H1 (cell line): ENCODE measurements around the gene TMEM54. TPM values are rescaled to one million over a fixed set of nuclear protein-coding genes. Genes with fewer than 3 reads are reported as not detected.

Experiments used
- CTCF ChIA-PET: fragments of 300-600 bp; sonication (Branson Sonifier 250); formaldehyde crosslinking; loops from one replicate; lab custom pipeline; 2021; ENCODE audit not compliant: partially characterized antibody; lab: Charles Lee
- POLR2A ChIA-PET: fragments of 300-600 bp; sonication (Branson Sonifier 250); formaldehyde crosslinking; loops from one replicate; lab custom pipeline; 2021; ENCODE audit warnings: inconsistent platforms; ENCODE audit not compliant: partially characterized antibody; lab: Charles Lee
- DNase-seq, 2 experiments: peaks; one replicate each; pipeline versions ENCODE4 v3.0.0 to v3.0.0-alpha.2; 2010 to 2022; ENCODE audit warnings: low spot score in 2 of 2, low read depth in 1 of 2, mixed read lengths in 1 of 2
- FAIRE-seq: peaks from 2 replicates; lab custom pipeline; 2011; peaks lifted over from hg19 to GRCh38; lab: Jason Lieb, UNC
- H2AFZ ChIP-seq: 2 replicates; pipeline ENCODE4 v1.8.1; 2012; ENCODE audit warnings: low read length, inconsistent platforms
- H2AK5ac ChIP-seq: 2 replicates; pipeline ENCODE4 v1.6.1; 2013; ENCODE audit warnings: low read depth, low read length
- H2BK120ac ChIP-seq: replicated peaks from 2 replicates; pipeline ENCODE3; 2013; ENCODE audit warnings: low read depth, low read length, inconsistent platforms
- H2BK12ac ChIP-seq: 2 replicates; pipeline ENCODE4 v1.6.1; 2013; ENCODE audit warnings: low read depth, low read length
- H2BK15ac ChIP-seq: 2 replicates; pipeline ENCODE4 v1.6.1; 2013; ENCODE audit warnings: low read length
- H2BK20ac ChIP-seq: 2 replicates; pipeline ENCODE4 v1.6.1; 2013; ENCODE audit warnings: low read length
- H2BK5ac ChIP-seq: 2 replicates; pipeline ENCODE4 v1.6.1; 2013; ENCODE audit warnings: low read depth, low read length
- H3K14ac ChIP-seq: 2 replicates; pipeline ENCODE4 v1.6.1; 2013; ENCODE audit warnings: inconsistent platforms; ENCODE audit not compliant: insufficient read length
- H3K18ac ChIP-seq: 2 replicates; pipeline ENCODE4 v1.6.1; 2013; ENCODE audit warnings: low read length; ENCODE audit errors: extremely low read depth
- H3K23ac ChIP-seq: 2 replicates; pipeline ENCODE4 v1.6.1; 2013; ENCODE audit warnings: inconsistent platforms; ENCODE audit not compliant: insufficient read length
- H3K23me2 ChIP-seq: 2 replicates; pipeline ENCODE4 v1.6.1; 2013; ENCODE audit warnings: low read depth, low read length
- H3K27ac ChIP-seq: 2 replicates; pipeline ENCODE4 v1.6.1; 2011; ENCODE audit warnings: low read depth, low read length, inconsistent platforms
- H3K27me3 ChIP-seq, 4 experiments: replicated peaks in 1 of 4; 1 replicate in 1 of 4; 2 replicates in 3 of 4; pipeline versions ENCODE4 v1.6.1 to v1.8.1; 2011 to 2013; ENCODE audit warnings: low read length in 3 of 4, mild to moderate bottlenecking in 3 of 4, inconsistent platforms in 2 of 4, mixed read lengths in 2 of 4, moderate library complexity in 1 of 4; ENCODE audit not compliant: control insufficient read depth in 3 of 4, insufficient read depth in 3 of 4; ENCODE audit errors: extremely low read depth in 1 of 4
- H3K36me3 ChIP-seq, 4 experiments: 2 replicates each; pipeline versions ENCODE4 v1.6.1 to v1.8.1; 2011 to 2013; ENCODE audit warnings: mild to moderate bottlenecking in 4 of 4, low read length in 3 of 4, moderate library complexity in 2 of 4, control low read depth in 1 of 4, inconsistent platforms in 1 of 4; ENCODE audit not compliant: insufficient read depth in 4 of 4, control insufficient read depth in 2 of 4
- H3K4ac ChIP-seq: replicated peaks from 2 replicates; pipeline ENCODE3; 2013; ENCODE audit warnings: low read length, low read depth, mixed read lengths, inconsistent platforms; ENCODE audit not compliant: insufficient read length
- H3K4me1 ChIP-seq, 4 experiments: replicated peaks in 1 of 4; 1 replicate in 1 of 4; 2 replicates in 3 of 4; pipeline versions ENCODE4 v1.6.1 to v1.8.1; 2011 to 2013; ENCODE audit warnings: low read length in 3 of 4, inconsistent platforms in 2 of 4, mixed read lengths in 1 of 4; ENCODE audit not compliant: insufficient read depth in 4 of 4, control insufficient read depth in 3 of 4
- H3K4me2 ChIP-seq, 2 experiments: 2 replicates each; pipeline versions ENCODE4 v1.6.1 to v1.8.1; 2011 to 2013; ENCODE audit warnings: low read depth in 2 of 2, low read length in 2 of 2, control low read depth in 1 of 2, inconsistent platforms in 1 of 2, mild to moderate bottlenecking in 1 of 2; ENCODE audit not compliant: insufficient read depth in 1 of 2
- H3K4me3 ChIP-seq, 4 experiments: fragments of 200-600, 300-600 bp in 1 of 4; sonication (generic), shearing (Covaris generic), sonication (Bioruptor Twin) in 1 of 4; 2 replicates each; pipeline versions ENCODE4 v1.5.1 to v1.8.1; 2011 to 2016; ENCODE audit warnings: low read length in 4 of 4, low read depth in 3 of 4, control low read depth in 2 of 4, inconsistent platforms in 2 of 4, mild to moderate bottlenecking in 2 of 4, mixed read lengths in 1 of 4, moderate library complexity in 1 of 4; ENCODE audit not compliant: insufficient read depth in 2 of 4; ENCODE audit errors: extremely low read depth in 1 of 4
- H3K56ac ChIP-seq: replicated peaks from 2 replicates; pipeline ENCODE3; 2013; ENCODE audit warnings: low read depth, mild to moderate bottlenecking, mixed read lengths, low read length, inconsistent platforms; ENCODE audit not compliant: insufficient read length
- H3K79me1 ChIP-seq: 2 replicates; pipeline ENCODE4 v1.6.1; 2013; ENCODE audit warnings: low read depth, low read length, control low read depth
- H3K79me2 ChIP-seq, 2 experiments: 2 replicates each; pipeline versions ENCODE4 v1.6.1 to v1.8.1; 2012 to 2013; ENCODE audit warnings: low read length in 2 of 2, mild to moderate bottlenecking in 2 of 2, inconsistent platforms in 1 of 2; ENCODE audit not compliant: insufficient read depth in 2 of 2, control insufficient read depth in 1 of 2
- H3K9ac ChIP-seq, 4 experiments: replicated peaks in 1 of 4; 1 replicate in 1 of 4; 2 replicates in 3 of 4; pipeline versions ENCODE4 v1.6.1 to v1.8.1; 2011 to 2013; ENCODE audit warnings: low read depth in 3 of 4, low read length in 3 of 4, control low read depth in 2 of 4, mild to moderate bottlenecking in 2 of 4, moderate library complexity in 2 of 4, inconsistent platforms in 1 of 4; ENCODE audit errors: extremely low read depth in 1 of 4
- H3K9me3 ChIP-seq, 2 experiments: 2 replicates each; pipeline versions ENCODE4 v1.6.1 to v1.8.1; 2012 to 2013; ENCODE audit warnings: mild to moderate bottlenecking in 2 of 2, moderate library complexity in 2 of 2, control low read depth in 1 of 2, inconsistent platforms in 1 of 2, low read depth in 1 of 2, low read length in 1 of 2, mixed read lengths in 1 of 2; ENCODE audit not compliant: insufficient read depth in 2 of 2
- H4K20me1 ChIP-seq, 2 experiments: replicated peaks in 1 of 2; 2 replicates each; pipeline versions ENCODE3 to v1.8.1; 2011 to 2013; ENCODE audit warnings: inconsistent platforms in 2 of 2, low read length in 2 of 2, mild to moderate bottlenecking in 1 of 2; ENCODE audit not compliant: insufficient read depth in 2 of 2, control insufficient read depth in 1 of 2
- H4K5ac ChIP-seq: 2 replicates; pipeline ENCODE4 v1.6.1; 2013; ENCODE audit warnings: low read length, low read depth, mixed read lengths, inconsistent platforms; ENCODE audit not compliant: insufficient read length
- H4K8ac ChIP-seq: 2 replicates; pipeline ENCODE4 v1.8.0; 2013; ENCODE audit warnings: mild to moderate bottlenecking, moderate library complexity, low read length, inconsistent platforms; ENCODE audit not compliant: insufficient read depth; ENCODE audit errors: extremely low read depth
- H4K91ac ChIP-seq: replicated peaks from 2 replicates; pipeline ENCODE3; 2013; ENCODE audit warnings: low read length, mixed read lengths, inconsistent platforms; ENCODE audit not compliant: insufficient read length
- NANOG ChIP-seq: IDR thresholded peaks from 2 replicates; pipeline ENCODE4 v1.6.1; 2011; ENCODE audit warnings: low read length, low read depth, mild to moderate bottlenecking, inconsistent platforms; ENCODE audit not compliant: insufficient read depth, poor library complexity, severe bottlenecking
- RNF2 ChIP-seq: fragments of 200-900, 300-1000 bp; sonication (generic); IDR thresholded peaks from 2 replicates; pipeline ENCODE4 v1.7.1; 2016; ENCODE audit warnings: borderline replicate concordance, low read depth, mild to moderate bottlenecking, antibody characterized with exemption, low read length; ENCODE audit not compliant: poor library complexity, severe bottlenecking; ENCODE audit errors: missing control alignments
- WGBS, 2 experiments: shearing (Covaris generic) in 1 of 2; methylation state at CpG; one replicate each; pipeline versions ENCODE4 v1.1.6 to v1.1.7; 2013 to 2015; ENCODE audit warnings: low lambda C conversion rate in 2 of 2, mixed read lengths in 2 of 2, inconsistent platforms in 1 of 2, low coverage in 1 of 2, missing lambda C conversion rate in 1 of 2; ENCODE audit not compliant: insufficient replicate concordance in 2 of 2, insufficient coverage in 1 of 2, insufficient read length in 1 of 2; ENCODE audit errors: extremely low coverage in 1 of 2, missing lambda C conversion rate in 1 of 2; 5-methylcytosine and 5-hydroxymethylcytosine counted together
- polyA plus RNA-seq, 7 experiments: library from polyadenylated mRNA; depleted of rRNA in 3 of 7; stranded (reverse) in 5 of 7; unstranded in 2 of 7; fragments of >200 nt in 5 of 7; fragments of 200-250 nt in 2 of 7; gene quantifications; 1 replicate in 5 of 7; 2 replicates in 1 of 7; 4 replicates in 1 of 7; pipeline versions ENCODE4 v1.2.1 to v1.2.3, GENCODE V29; 2011 to 2013; ENCODE audit warnings: missing spikeins in 2 of 7, mixed read lengths in 2 of 7
- total RNA-seq: library from RNA; stranded (reverse); fragmentation: NEBNext Ultra II Directional; extraction: Animal tissue kit (Norgen Biotek cat#: 25700); gene quantifications from 2 replicates; pipeline ENCODE4 v1.2.1, GENCODE V29; 2021

Gene TMEM54
- total and polyA plus RNA-seq, 2 of the 8 experiments (the other 6 are each of a cell fraction or from before 2014, with no cell fraction given): 9.5 to 58.7 TPM

DNA sequence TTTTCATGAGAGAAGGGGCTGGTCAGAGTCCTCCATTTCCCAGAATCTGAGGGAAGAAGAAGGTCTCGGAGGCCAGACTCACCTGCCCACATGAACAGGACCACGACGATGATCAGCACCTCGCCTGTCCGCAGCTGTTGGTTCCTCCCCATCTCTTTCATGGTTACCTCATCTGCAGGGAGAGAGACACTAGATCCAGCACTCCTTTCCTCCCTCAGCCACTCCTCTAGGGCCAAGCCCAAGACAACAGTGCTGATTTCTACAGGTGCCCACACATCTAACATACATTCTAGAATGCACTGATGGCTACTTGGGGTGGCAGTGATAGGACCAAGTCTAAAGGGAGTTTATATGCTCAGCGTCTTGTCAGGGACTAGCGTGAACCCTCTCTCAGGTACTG lies 33.5 kb downstream of the TMEM54 start:
- Histone ChIP-seq H2BK120ac (no peak overlapping the region), H3K27ac (no peak overlapping the region), H3K4ac (no peak overlapping the region), H2BK20ac (no peak overlapping the region), H3K36me3 (peaks cover 0 to 7% (median 0%) of the 10 kb centered on the region in 4 experiments; a peak in 4 of 8 replicates), H3K4me2 (no peak overlapping the region), H4K91ac (no peak overlapping the region), H4K20me1 (peaks cover 0 to 2% of the 10 kb centered on the region in 2 experiments), H3K23me2 (peaks cover 6% of the 10 kb centered on the region; the same call in 1 of the 2 replicates), H3K23ac (no peak overlapping the region), H3K79me2 (no peaks in the 10 kb centered on the region), H3K9ac (no peak overlapping the region), H3K14ac (no peak overlapping the region), H2AFZ (no peak overlapping the region), H3K4me3 (no peak overlapping the region), H2BK15ac (no peak overlapping the region), H3K56ac (no peak overlapping the region), H3K27me3 (peaks cover 6 to 35% (median 28%) of the 10 kb centered on the region in 4 experiments), H3K4me1 (peaks cover 3 to 23% (median 17%) of the 10 kb centered on the region in 4 experiments), H4K8ac (no peak overlapping the region), H2BK5ac (no peak overlapping the region), H2AK5ac (no peak overlapping the region), H4K5ac (no peak overlapping the region), H3K18ac (no peak overlapping the region), H2BK12ac (no peak overlapping the region), H3K79me1 (no peaks in the 10 kb centered on the region), H3K9me3 (no peaks in the 10 kb centered on the region)
- WGBS, 2 experiments: 93% methylated on average over 5 of the region's 7 CpGs; no CpG with 5 or more reads in 1 of the 2 experiments
- FAIRE-seq (no peak), DNase-seq (no peak)
- CTCF ChIA-PET: interaction anchor here (1.1 kb wide), 1 partner anchor 188 kb away, joined by 4 read pairs; no protein-coding TSS in a partner anchor
- POLR2A ChIA-PET: interaction anchor here (2.2 kb wide), 1 partner anchor 17 kb away, joined by 9 read pairs; no protein-coding TSS in a partner anchor
- TF ChIP-seq RNF2 (no peak), NANOG (no peak)
